WERI-Rb-1 (cell line): ENCODE data around the gene CFAP299.

Experiments
- DNase-seq: peaks from one replicate; pipeline ENCODE4 v3.0.0-alpha.2; 2020
- H3K27ac ChIP-seq: fragments of 250-450 bp; sonication (Bioruptor Pico); 2 replicates; pipeline ENCODE4 v1.5.1; 2020; ENCODE audit warnings: mild to moderate bottlenecking, moderate library complexity
- H3K27me3 ChIP-seq: fragments of 250-450 bp; sonication (Bioruptor Pico); 2 replicates; pipeline ENCODE4 v1.5.1; 2021; ENCODE audit warnings: mild to moderate bottlenecking, low read depth, moderate library complexity; ENCODE audit not compliant: insufficient read depth, severe bottlenecking
- H3K36me3 ChIP-seq: fragments of 250-450 bp; sonication (Bioruptor Pico); 2 replicates; pipeline ENCODE4 v1.5.1; 2020; ENCODE audit warnings: mild to moderate bottlenecking, moderate library complexity
- H3K4me3 ChIP-seq: 2 replicates; pipeline ENCODE4 v1.5.1; 2011; ENCODE audit warnings: low read depth, mild to moderate bottlenecking, control low read depth, low read length
- H3K9me3 ChIP-seq: fragments of 250-450 bp; sonication (Bioruptor Pico); 2 replicates; pipeline ENCODE4 v1.5.1; 2021; ENCODE audit warnings: mild to moderate bottlenecking, moderate library complexity; ENCODE audit not compliant: severe bottlenecking
- TF ChIP-seq, protein P1 (sequence below): IDR thresholded peaks from 2 replicates; pipeline ENCODE4 v1.5.1; 2011; ENCODE audit warnings: low read depth, mild to moderate bottlenecking, control low read depth, inconsistent platforms, low read length

CFAP299 gene

DNA sequence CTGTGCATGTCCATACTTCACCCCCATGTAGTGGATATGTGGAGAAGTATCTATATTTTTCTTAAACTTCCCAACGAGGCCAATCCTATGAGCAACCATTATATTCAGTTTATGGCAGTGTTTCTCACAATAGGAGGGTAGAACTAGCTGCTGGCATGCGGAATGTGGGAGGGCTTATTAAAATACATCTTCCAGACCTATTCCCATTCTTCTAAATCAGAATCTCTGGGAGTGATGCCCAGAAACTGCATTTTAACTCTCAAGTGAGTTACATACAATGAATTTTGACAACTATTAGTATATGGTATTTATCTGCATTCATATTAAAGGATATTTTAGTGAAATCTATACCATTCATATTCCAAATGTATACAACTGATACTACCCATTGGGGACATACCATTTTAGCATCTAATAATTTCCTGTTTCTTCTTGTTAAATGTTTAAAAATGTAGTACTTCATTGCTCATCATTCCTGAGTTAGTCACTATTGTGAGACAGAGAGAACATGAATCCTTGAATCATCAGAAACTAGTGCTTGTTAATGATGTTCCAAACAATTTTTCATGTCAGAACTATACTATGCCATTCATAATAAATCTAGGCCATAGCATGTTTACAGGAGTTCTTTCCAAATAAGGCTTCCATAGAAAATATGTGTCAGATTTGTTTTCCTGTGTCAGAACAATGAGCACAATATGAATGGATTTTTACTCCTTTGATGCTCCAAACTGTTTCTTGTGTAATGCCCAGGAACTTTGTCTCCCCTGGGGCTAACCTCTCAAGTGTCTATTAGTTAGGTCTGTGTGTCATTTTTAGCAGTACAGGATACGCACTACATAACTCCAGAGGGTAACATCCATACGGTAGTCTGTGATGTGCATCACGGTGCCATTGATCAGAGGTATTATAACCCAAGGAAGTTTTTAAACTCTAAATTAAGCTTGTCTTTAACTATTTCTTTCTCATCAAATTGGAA, 496.1 kb downstream of the CFAP299 start:
- no peak for DNase-seq
- Histone ChIP-seq H3K27me3 (no peaks in the 10 kb centered on the region), H3K4me3 (no peak overlapping the region), H3K27ac (no peak overlapping the region), H3K36me3 (no peaks in the 10 kb centered on the region), H3K9me3 (no peaks in the 10 kb centered on the region)
- TF ChIP-seq, protein P1, sequence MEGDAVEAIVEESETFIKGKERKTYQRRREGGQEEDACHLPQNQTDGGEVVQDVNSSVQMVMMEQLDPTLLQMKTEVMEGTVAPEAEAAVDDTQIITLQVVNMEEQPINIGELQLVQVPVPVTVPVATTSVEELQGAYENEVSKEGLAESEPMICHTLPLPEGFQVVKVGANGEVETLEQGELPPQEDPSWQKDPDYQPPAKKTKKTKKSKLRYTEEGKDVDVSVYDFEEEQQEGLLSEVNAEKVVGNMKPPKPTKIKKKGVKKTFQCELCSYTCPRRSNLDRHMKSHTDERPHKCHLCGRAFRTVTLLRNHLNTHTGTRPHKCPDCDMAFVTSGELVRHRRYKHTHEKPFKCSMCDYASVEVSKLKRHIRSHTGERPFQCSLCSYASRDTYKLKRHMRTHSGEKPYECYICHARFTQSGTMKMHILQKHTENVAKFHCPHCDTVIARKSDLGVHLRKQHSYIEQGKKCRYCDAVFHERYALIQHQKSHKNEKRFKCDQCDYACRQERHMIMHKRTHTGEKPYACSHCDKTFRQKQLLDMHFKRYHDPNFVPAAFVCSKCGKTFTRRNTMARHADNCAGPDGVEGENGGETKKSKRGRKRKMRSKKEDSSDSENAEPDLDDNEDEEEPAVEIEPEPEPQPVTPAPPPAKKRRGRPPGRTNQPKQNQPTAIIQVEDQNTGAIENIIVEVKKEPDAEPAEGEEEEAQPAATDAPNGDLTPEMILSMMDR: no peak

DNA sequence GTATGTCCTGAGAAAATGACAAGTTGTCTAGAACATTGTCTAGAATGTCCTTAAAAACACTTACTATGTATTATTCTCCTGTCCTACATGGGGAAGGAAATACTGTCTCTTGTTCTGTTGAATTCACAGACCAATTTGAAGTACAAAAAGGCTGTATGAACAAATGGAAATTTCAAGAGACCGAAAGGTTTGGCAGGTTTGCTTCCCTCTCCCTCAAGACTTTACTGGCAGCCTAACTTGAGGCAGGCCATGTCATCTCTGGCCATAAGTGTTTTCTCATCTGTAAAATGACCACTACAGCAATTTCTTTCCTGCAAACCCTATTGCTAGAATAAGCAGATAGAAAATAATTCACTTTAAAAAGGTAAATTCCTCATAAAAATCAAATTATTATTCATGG, 503.8 kb downstream of the CFAP299 start:
- Histone ChIP-seq H3K27me3 (no peaks in the 10 kb centered on the region), H3K4me3 (no peak overlapping the region), H3K36me3 (no peaks in the 10 kb centered on the region), H3K9me3 (no peaks in the 10 kb centered on the region), H3K27ac (no peak overlapping the region)
- no peak for DNase-seq
- TF ChIP-seq, protein P1: no peak

DNA sequence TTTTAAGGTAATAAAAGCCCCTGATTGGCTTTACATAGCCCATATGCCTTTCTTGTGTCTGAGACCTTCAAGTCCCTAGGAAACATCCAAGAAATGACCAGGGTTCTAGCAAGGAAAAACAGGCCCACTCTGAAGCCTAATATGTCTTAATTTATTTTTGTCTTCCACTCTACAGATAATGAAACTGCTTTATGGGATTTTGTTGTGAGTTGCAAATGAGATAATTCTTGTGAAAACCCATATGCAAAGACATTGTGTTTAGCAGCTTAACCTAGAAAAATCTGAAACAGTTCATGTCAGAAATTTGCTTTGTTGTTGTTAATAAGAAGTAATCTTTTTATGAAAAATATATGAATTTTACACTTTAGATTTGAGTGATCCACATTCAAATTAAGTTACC, 504.3 kb downstream of the CFAP299 start:
- no peak overlapping the region for H3K27ac ChIP-seq
- TF ChIP-seq, protein P1: no peak
- no peak overlapping the region for H3K4me3 ChIP-seq
- no peaks in the 10 kb centered on the region for H3K9me3 ChIP-seq
- no peaks in the 10 kb centered on the region for H3K27me3 ChIP-seq
- no peak for DNase-seq
- no peaks in the 10 kb centered on the region for H3K36me3 ChIP-seq

DNA sequence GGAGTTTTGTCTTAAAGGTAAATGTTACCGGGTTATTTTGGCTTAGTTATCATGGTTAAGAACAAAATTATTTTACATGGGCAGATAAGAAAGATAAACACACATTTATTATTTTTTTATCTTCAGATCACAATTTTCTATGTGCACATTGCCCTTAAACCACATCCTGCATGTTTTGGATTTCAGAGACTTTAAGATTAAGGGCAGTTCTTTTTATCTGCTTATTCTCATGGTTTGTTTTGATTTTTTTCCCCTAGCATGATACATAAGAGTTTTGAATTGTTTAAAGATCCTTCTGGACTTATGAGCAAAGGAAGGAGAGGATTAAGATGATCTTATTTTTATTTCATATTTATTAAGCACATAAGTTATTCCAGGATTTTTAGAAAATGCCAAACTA, 504.9 kb downstream of the CFAP299 start:
- H3K36me3 ChIP-seq: no peaks in the 10 kb centered on the region
- no peak for DNase-seq
- no peaks in the 10 kb centered on the region for H3K9me3 ChIP-seq
- no peak overlapping the region for H3K4me3 ChIP-seq
- TF ChIP-seq, protein P1: no peak
- no peak overlapping the region for H3K27ac ChIP-seq
- H3K27me3 ChIP-seq: no peaks in the 10 kb centered on the region

DNA sequence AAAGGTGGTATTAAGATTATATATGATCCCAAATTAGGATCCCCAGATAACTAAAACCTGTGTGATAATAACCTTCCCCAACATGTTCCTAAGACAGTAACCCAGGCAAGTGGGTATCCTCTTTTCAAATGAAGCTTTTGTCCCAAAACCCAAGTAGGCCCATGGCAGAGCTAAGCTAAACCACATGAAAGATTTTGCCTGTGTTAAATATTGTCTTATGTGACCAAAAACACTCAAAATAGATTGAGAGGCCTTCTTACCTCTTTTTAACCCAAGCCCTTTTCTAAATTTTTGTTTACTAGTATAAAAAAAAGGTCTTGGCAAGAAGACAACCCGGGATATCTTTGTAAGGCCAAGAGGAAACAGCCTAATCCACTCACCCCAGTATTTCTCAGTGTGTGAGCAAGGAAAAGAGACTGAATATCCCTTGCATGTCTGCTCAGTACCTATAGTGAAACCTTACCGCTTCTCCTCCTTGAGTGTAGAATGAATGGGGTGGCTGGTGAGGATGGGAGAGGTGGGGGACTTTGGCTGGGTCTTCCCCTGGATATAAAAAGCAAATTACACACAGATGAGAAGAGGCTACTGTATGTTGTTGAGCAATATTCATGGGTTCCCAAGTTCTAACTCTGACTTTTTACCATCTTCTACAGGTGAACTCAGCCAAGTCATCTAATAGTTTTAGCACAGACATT, 506.2 kb downstream of the CFAP299 start:
- Histone ChIP-seq H3K27me3 (no peaks in the 10 kb centered on the region), H3K4me3 (no peak overlapping the region), H3K9me3 (no peaks in the 10 kb centered on the region), H3K36me3 (no peaks in the 10 kb centered on the region), H3K27ac (no peak overlapping the region)
- DNase-seq: no peak
- TF ChIP-seq, protein P1: no peak
